Measurements from ENCODE around the gene ANGPTL1. TPM values are rescaled to one million over a fixed set of nuclear protein-coding genes. Genes with fewer than 3 reads are reported as not detected.
A peak's percentile ranks its signal among the peaks of the same experiment; 100 is the strongest.

The ANGPTL1 gene
- total and polyA plus RNA-seq, 2 of the 13 experiments (the other 11 are each of a cell fraction or from before 2014, with no cell fraction given): 2.9 to 9.3 TPM

DNA sequence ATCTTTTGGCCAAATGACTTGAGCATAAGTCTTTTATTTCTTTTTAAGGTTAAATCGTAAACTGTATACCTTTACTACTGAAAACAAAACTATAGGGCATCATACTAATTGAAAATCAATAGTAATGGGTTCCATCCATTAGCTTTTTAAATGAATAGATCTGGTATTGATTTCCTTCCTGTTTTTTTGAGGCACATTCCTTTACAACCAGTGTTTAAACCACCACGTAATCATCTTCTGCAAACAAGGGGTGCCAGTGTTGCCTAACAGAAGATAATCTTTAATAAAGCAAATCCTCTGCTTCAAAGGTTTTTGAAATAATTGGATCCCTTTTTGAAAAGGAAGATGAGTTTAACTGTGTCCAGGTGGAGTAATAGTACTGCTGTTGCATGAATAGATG, 48.7 kb upstream of the ANGPTL1 start (continued):
- TF ChIP-seq NONO (IDR thresholded peaks at IDR 0.05): no peak
- no peak for TF ChIP-seq NONO (CRISPR knock-in tag; conservative IDR thresholded peaks at IDR 0.05)
- TF ChIP-seq ZIK1 (CRISPR knock-in tag; IDR thresholded peaks at IDR 0.05; ENCODE audit: borderline replicate concordance, low read depth): no peak
- no peak for TF ChIP-seq EHMT2 (IDR thresholded peaks at IDR 0.05; ENCODE audit: borderline replicate concordance, low read depth, low read length)
- TF ChIP-seq ATF7 (IDR thresholded peaks at IDR 0.05): no peak
- no peak for TF ChIP-seq ATF7 (CRISPR knock-in tag; IDR thresholded peaks at IDR 0.05)
- TF ChIP-seq, protein P1, sequence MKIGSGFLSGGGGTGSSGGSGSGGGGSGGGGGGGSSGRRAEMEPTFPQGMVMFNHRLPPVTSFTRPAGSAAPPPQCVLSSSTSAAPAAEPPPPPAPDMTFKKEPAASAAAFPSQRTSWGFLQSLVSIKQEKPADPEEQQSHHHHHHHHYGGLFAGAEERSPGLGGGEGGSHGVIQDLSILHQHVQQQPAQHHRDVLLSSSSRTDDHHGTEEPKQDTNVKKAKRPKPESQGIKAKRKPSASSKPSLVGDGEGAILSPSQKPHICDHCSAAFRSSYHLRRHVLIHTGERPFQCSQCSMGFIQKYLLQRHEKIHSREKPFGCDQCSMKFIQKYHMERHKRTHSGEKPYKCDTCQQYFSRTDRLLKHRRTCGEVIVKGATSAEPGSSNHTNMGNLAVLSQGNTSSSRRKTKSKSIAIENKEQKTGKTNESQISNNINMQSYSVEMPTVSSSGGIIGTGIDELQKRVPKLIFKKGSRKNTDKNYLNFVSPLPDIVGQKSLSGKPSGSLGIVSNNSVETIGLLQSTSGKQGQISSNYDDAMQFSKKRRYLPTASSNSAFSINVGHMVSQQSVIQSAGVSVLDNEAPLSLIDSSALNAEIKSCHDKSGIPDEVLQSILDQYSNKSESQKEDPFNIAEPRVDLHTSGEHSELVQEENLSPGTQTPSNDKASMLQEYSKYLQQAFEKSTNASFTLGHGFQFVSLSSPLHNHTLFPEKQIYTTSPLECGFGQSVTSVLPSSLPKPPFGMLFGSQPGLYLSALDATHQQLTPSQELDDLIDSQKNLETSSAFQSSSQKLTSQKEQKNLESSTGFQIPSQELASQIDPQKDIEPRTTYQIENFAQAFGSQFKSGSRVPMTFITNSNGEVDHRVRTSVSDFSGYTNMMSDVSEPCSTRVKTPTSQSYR (CRISPR knock-in tag; IDR thresholded peaks at IDR 0.05; ENCODE audit: borderline replicate concordance): no peak
- TF ChIP-seq KLF6 (CRISPR knock-in tag; IDR thresholded peaks at IDR 0.05): no peak
- TF ChIP-seq ZNF251 (CRISPR knock-in tag; IDR thresholded peaks at IDR 0.05): no peak
- TF ChIP-seq ZNF138 (CRISPR knock-in tag; IDR thresholded peaks at IDR 0.05; ENCODE audit: low read depth): no peak
- no peak for TF ChIP-seq ZNF33A (CRISPR knock-in tag; IDR thresholded peaks at IDR 0.05; ENCODE audit: borderline replicate concordance)
- TF ChIP-seq PPARG (CRISPR knock-in tag; conservative IDR thresholded peaks at IDR 0.05): peak; percentile 36; the same call in 1 of the 2 replicates
- no peak for TF ChIP-seq MATR3 (CRISPR knock-in tag; IDR thresholded peaks at IDR 0.05)
- no peak for TF ChIP-seq STAG1 (CRISPR knock-in tag; IDR thresholded peaks at IDR 0.05)
- TF ChIP-seq BCL6 (CRISPR knock-in tag; IDR thresholded peaks at IDR 0.05): peak; percentile 77
- TF ChIP-seq, protein P2, sequence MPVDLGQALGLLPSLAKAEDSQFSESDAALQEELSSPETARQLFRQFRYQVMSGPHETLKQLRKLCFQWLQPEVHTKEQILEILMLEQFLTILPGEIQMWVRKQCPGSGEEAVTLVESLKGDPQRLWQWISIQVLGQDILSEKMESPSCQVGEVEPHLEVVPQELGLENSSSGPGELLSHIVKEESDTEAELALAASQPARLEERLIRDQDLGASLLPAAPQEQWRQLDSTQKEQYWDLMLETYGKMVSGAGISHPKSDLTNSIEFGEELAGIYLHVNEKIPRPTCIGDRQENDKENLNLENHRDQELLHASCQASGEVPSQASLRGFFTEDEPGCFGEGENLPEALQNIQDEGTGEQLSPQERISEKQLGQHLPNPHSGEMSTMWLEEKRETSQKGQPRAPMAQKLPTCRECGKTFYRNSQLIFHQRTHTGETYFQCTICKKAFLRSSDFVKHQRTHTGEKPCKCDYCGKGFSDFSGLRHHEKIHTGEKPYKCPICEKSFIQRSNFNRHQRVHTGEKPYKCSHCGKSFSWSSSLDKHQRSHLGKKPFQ (CRISPR knock-in tag; IDR thresholded peaks at IDR 0.05; ENCODE audit: insufficient replicate concordance): no peak
- TF ChIP-seq ZNF260 (CRISPR knock-in tag; IDR thresholded peaks at IDR 0.05; ENCODE audit: borderline replicate concordance, low read depth): no peak
- no peak for TF ChIP-seq NFIB (CRISPR knock-in tag; IDR thresholded peaks at IDR 0.05; ENCODE audit: borderline replicate concordance)
- no peak for TF ChIP-seq ZNF431 (CRISPR knock-in tag; IDR thresholded peaks at IDR 0.05; ENCODE audit: borderline replicate concordance, low read depth)
- no peak for TF ChIP-seq MXI1 (IDR thresholded peaks at IDR 0.05; ENCODE audit: borderline replicate concordance, low read depth, low read length)
- TF ChIP-seq, protein P3, sequence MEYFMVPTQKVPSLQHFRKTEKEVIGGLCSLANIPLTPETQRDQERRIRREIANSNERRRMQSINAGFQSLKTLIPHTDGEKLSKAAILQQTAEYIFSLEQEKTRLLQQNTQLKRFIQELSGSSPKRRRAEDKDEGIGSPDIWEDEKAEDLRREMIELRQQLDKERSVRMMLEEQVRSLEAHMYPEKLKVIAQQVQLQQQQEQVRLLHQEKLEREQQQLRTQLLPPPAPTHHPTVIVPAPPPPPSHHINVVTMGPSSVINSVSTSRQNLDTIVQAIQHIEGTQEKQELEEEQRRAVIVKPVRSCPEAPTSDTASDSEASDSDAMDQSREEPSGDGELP (IDR thresholded peaks at IDR 0.05; ENCODE audit: borderline replicate concordance, low read depth): no peak
- no peak for TF ChIP-seq SNAPC2 (CRISPR knock-in tag; IDR thresholded peaks at IDR 0.05)
- TF ChIP-seq ZFAT (CRISPR knock-in tag; conservative IDR thresholded peaks at IDR 0.05): no peak
- TF ChIP-seq PHF20 (CRISPR knock-in tag; IDR thresholded peaks at IDR 0.05): no peak
- peak; percentile 91 for TF ChIP-seq CEBPG (CRISPR knock-in tag; IDR thresholded peaks at IDR 0.05)
